ENCODE measurements around the gene KATNAL2. TPM values are rescaled to one million over a fixed set of nuclear protein-coding genes. Genes with fewer than 3 reads are reported as not detected.

KATNAL2 gene
- polyA plus RNA-seq, 1 donor (not counting 4 experiments of a cell fraction or from before 2014, with no cell fraction given): 1.1 TPM

- no peaks in the 10 kb centered on the region for H3K9me3 ChIP-seq (ENCODE audit: control insufficient read depth, low read depth, low read length)
- H3K27me3 ChIP-seq (ENCODE audit: control insufficient read depth, extremely low read depth, insufficient read depth, low read length): no peaks in the 10 kb centered on the region
- H3K4me2 ChIP-seq (ENCODE audit: control insufficient read depth, extremely low read depth, insufficient read depth, low read depth, low read length): no peak overlapping the region
- no peaks in the 10 kb centered on the region for H3K4me1 ChIP-seq (ENCODE audit: control insufficient read depth, extremely low read depth, insufficient read depth, low read length)
- H3K27ac ChIP-seq (ENCODE audit: control insufficient read depth, insufficient read depth, low read length): no peak overlapping the region
- FAIRE-seq (no peak), DNase-seq (ENCODE audit: low read depth, low spot score) (no peak)
- H3K36me3 ChIP-seq (ENCODE audit: control insufficient read depth in 2 of 2, extremely low read depth in 1 of 2, insufficient read depth in 2 of 2, low read length in 2 of 2): no peaks in the 10 kb centered on the region
- H3K79me2 ChIP-seq (ENCODE audit: control insufficient read depth, insufficient read depth, low read length): no peaks in the 10 kb centered on the region
- H3K9me1 ChIP-seq (ENCODE audit: control insufficient read depth, extremely low read depth, insufficient read depth, low read length): no peaks in the 10 kb centered on the region
- TF ChIP-seq, protein P1, sequence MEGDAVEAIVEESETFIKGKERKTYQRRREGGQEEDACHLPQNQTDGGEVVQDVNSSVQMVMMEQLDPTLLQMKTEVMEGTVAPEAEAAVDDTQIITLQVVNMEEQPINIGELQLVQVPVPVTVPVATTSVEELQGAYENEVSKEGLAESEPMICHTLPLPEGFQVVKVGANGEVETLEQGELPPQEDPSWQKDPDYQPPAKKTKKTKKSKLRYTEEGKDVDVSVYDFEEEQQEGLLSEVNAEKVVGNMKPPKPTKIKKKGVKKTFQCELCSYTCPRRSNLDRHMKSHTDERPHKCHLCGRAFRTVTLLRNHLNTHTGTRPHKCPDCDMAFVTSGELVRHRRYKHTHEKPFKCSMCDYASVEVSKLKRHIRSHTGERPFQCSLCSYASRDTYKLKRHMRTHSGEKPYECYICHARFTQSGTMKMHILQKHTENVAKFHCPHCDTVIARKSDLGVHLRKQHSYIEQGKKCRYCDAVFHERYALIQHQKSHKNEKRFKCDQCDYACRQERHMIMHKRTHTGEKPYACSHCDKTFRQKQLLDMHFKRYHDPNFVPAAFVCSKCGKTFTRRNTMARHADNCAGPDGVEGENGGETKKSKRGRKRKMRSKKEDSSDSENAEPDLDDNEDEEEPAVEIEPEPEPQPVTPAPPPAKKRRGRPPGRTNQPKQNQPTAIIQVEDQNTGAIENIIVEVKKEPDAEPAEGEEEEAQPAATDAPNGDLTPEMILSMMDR (optimal IDR thresholded peaks at IDR 0.05 in 1 of 3, IDR thresholded peaks at IDR 0.05 in 1 of 3, conservative IDR thresholded peaks at IDR 0.05 in 1 of 3; ENCODE audit: extremely low read depth in 1 of 3, insufficient read depth in 2 of 3, low read length in 3 of 3): no peak
- no peak for TF ChIP-seq EZH2 (IDR thresholded peaks at IDR 0.05; ENCODE audit: low read length)
- no peak overlapping the region for H3K4me3 ChIP-seq (ENCODE audit: control insufficient read depth in 2 of 3, extremely low read depth in 1 of 3, insufficient read depth in 2 of 3, low read depth in 1 of 3, low read length in 3 of 3)
- H2AFZ ChIP-seq (ENCODE audit: control insufficient read depth, low read length): no peak overlapping the region
- dilution Hi-C loops (cut with MboI; ENCODE audit: extremely low pct_ligation_motif_present, low sequenced_read_pairs): no loop called here
- no peaks in the 10 kb centered on the region for H4K20me1 ChIP-seq (ENCODE audit: control insufficient read depth, extremely low read depth, insufficient read depth, low read length)
- no peak overlapping the region for H3K9ac ChIP-seq (ENCODE audit: control insufficient read depth, extremely low read depth, insufficient read depth, low read length)
Observed at GRCh38 chr18:47067648-47068047, 150.2 kb downstream of the KATNAL2 start.

- Histone ChIP-seq H3K79me2 (ENCODE audit: control insufficient read depth, insufficient read depth, low read length) (no peaks in the 10 kb centered on the region), H3K4me3 (ENCODE audit: control insufficient read depth in 2 of 3, extremely low read depth in 1 of 3, insufficient read depth in 2 of 3, low read depth in 1 of 3, low read length in 3 of 3) (no peak overlapping the region), H3K9me3 (ENCODE audit: control insufficient read depth, low read depth, low read length) (no peaks in the 10 kb centered on the region), H3K9ac (ENCODE audit: control insufficient read depth, extremely low read depth, insufficient read depth, low read length) (peak overlapping the region; percentile 28), H4K20me1 (ENCODE audit: control insufficient read depth, extremely low read depth, insufficient read depth, low read length) (no peaks in the 10 kb centered on the region), H2AFZ (ENCODE audit: control insufficient read depth, low read length) (peak overlapping the region; percentile 82), H3K27ac (ENCODE audit: control insufficient read depth, insufficient read depth, low read length) (peak overlapping the region; percentile 39), H3K27me3 (ENCODE audit: control insufficient read depth, extremely low read depth, insufficient read depth, low read length) (no peaks in the 10 kb centered on the region), H3K4me1 (ENCODE audit: control insufficient read depth, extremely low read depth, insufficient read depth, low read length) (peaks cover 5% of the 10 kb centered on the region), H3K9me1 (ENCODE audit: control insufficient read depth, extremely low read depth, insufficient read depth, low read length) (no peaks in the 10 kb centered on the region), H3K4me2 (ENCODE audit: control insufficient read depth, extremely low read depth, insufficient read depth, low read depth, low read length) (peak overlapping the region; percentile 63), H3K36me3 (ENCODE audit: control insufficient read depth in 2 of 2, extremely low read depth in 1 of 2, insufficient read depth in 2 of 2, low read length in 2 of 2) (no peaks in the 10 kb centered on the region)
- TF ChIP-seq EZH2 (IDR thresholded peaks at IDR 0.05; ENCODE audit: low read length): no peak
- dilution Hi-C loops (cut with MboI; ENCODE audit: extremely low pct_ligation_motif_present, low sequenced_read_pairs): no loop called here
- DNase-seq (ENCODE audit: low read depth, low spot score): peak; percentile 17
- FAIRE-seq: peak; percentile 20
Observed at GRCh38 chr18:47075098-47075883, 157.9 kb downstream of the KATNAL2 start.
